Hypothalamus (tissue), 51 donors: Measurements from ENCODE around the gene FAM181A.

Source experiments
- DNase-seq, 51 donors: peaks; one replicate each; lab custom pipeline; 2025; lab: John Stamatoyannopoulos, UW

Gene FAM181A

GRCh38 chr14:93903342-93904184 is 23.6 kb upstream of the FAM181A start:
- DNase-seq: peak in 3 of 51 donors; percentile 6 to 9 (median 7)

GRCh38 chr14:93905623-93906022 is 21.5 kb upstream of the FAM181A start:
- no peak for DNase-seq

- peak in 17 of 51 donors; percentile 8 to 38 (median 13) for DNase-seq
Measured at GRCh38 chr14:93906341-93907329, 20.5 kb upstream of the FAM181A start.

GRCh38 chr14:93909429-93910128 is 17.6 kb upstream of the FAM181A start:
- DNase-seq: peak in 11 of 51 donors; percentile 7 to 41 (median 24)

- no peak for DNase-seq
Measured at GRCh38 chr14:93911975-93912615, 15.0 kb upstream of the FAM181A start.

GRCh38 chr14:93912782-93913181 is 14.4 kb upstream of the FAM181A start:
- DNase-seq: no peak

GRCh38 chr14:93914278-93914677 is 12.9 kb upstream of the FAM181A start:
- no peak for DNase-seq

- no peak for DNase-seq
Measured at GRCh38 chr14:93915070-93915705, 12.0 kb upstream of the FAM181A start.

- no peak for DNase-seq
Measured at GRCh38 chr14:93915800-93916199, 11.3 kb upstream of the FAM181A start.

- no peak for DNase-seq
Measured at GRCh38 chr14:93916498-93916897, 10.6 kb upstream of the FAM181A start.

- no peak for DNase-seq
Measured at GRCh38 chr14:93917141-93917540, 10.0 kb upstream of the FAM181A start.

GRCh38 chr14:93921001-93921806 is 5.9 kb upstream of the FAM181A start:
- DNase-seq: no peak

GRCh38 chr14:93923626-93924025 is 3.5 kb upstream of the FAM181A start:
- peak in 2 of 51 donors; percentile 18 to 19 for DNase-seq

- no peak for DNase-seq
Measured at GRCh38 chr14:93924592-93925355, 2.4 kb upstream of the FAM181A start.

GRCh38 chr14:93925374-93925895 is 1.7 kb upstream of the FAM181A start:
- DNase-seq: no peak

- DNase-seq: peak in 40 of 51 donors; percentile 16 to 82 (median 58)
Measured at GRCh38 chr14:93926245-93926872, 785 bp upstream of the FAM181A start.

- no peak for DNase-seq
Measured at GRCh38 chr14:93927800-93928145, 629 bp downstream of the FAM181A start.
